DMS153 treated with DMSO at 0.1 percent for 48 hours (cell line): ENCODE data around the gene DCP2.

Source experiments
- DNase-seq: peaks from one replicate; lab custom pipeline; 2025; ENCODE audit not compliant: unreplicated experiment; lab: John Stamatoyannopoulos, UW

The DCP2 gene

GRCh38 chr5:113062869-113063508 lies 86.4 kb downstream of the DCP2 start:
- no peak for DNase-seq

DNA sequence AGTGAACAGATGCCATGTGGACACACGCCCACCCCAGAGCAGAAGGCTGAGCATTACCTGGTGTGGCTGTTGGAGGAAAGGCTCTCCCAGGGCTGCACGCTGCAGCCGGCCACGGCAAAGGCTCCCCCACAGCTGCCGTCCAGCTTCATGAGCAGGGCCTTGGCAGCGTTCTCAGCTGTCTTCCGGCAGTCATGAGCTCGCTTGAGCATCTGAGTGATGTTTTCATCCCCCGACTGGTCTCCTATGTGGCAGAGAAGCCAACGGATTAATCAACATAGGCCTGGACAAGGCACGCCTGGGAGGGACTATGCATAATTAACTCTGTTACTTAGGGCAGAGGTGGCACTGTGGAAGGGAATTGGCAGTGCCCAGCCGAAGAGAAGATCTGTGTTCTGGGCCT lies 87.3 kb downstream of the DCP2 start:
- DNase-seq: no peak

GRCh38 chr5:113064806-113065205 lies 88.2 kb downstream of the DCP2 start:
- no peak for DNase-seq

DNA sequence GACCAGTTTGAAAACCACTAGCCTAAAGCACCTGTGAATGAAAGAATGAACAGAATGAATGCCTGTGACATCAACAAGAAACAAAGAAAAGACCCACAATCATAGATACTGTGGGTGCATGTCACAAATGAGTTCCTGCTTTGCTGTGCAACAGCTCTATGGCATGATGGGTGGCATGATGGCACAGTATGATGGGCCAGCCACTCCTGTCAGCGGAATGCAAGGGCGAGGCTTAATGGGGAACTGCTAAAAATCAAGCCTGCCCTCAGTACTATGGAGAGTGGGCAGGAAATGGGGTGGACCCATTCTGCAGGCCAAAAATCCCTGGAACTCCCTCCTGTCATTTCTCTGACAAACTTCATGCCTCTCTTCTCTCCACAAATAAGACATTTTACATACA lies 89.0 kb downstream of the DCP2 start:
- no peak for DNase-seq

DNA sequence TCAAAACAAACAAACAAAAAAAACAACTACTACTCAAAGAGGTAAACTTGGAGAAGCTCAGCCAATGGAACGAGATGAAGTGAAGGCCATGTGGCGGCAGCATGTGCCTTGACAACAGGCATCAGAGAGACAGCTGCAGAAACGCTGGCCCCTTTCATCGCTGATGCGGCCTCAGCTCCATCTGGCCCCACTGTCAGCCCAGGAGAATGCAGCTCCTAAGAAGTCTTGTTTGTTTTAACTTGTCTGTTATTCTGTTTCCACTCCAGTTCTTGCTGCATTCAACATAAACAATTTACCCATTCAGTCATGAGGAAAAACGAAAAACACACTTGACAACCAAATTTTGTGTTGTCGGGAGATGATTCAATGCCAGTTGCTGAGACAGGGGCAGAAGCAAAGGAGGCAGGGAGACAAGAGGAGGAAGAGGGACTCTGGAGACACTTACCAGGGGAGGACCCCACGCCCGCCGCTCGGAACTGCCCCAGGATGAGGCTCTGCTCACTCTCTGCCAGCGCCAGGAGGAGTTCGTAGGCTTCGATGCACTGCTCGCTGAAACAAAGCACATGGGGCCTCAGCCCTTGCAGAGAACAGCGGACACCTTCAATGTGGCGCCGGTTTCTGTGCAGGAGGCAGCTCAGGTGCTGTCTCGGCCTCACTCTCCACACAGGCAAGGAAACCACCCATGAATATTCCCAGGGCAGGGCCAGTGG lies 91.2 kb downstream of the DCP2 start:
- DNase-seq: no peak

DNA sequence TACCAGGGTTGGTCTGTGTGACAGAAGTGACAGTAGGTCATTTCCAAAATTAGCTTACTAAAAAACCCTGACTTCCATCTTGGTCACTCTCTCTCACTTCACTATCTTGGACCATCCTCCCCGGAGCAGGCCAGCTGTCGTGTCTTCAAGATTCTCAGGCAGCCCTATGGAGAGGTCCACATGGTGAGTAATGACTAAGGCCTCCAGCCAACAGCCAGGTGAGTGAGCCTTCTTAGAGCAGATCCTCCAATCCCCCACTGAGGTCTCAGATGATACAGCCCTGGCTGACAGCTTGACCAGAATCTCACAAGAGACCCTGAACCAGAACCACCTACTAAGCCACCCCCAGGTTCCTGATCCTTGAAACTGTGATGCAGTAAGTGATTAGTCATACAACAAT lies 92.0 kb downstream of the DCP2 start:
- no peak for DNase-seq
